PFSK-1 (cell line): ENCODE data around the gene DRG2.

Experiments used
- FOXP2 ChIP-seq: optimal IDR thresholded peaks from 2 replicates; pipeline ENCODE3; 2011; ENCODE audit warnings: borderline replicate concordance, control low read depth, inconsistent platforms; ENCODE audit not compliant: insufficient read depth; ENCODE audit errors: extremely low read length, extremely low read depth
- POLR2AphosphoS5 ChIP-seq: IDR thresholded peaks from 2 replicates; pipeline ENCODE4 v1.6.1; 2012; ENCODE audit warnings: low read depth, mild to moderate bottlenecking, control low read depth, low read length, moderate library complexity
- REST ChIP-seq, 2 experiments: IDR thresholded peaks; 2 replicates each; pipeline versions ENCODE4 v1.6.1 to v1.8.0; 2011 to 2012; ENCODE audit warnings: low read depth in 2 of 2, low read length in 2 of 2, control low read depth in 1 of 2, inconsistent platforms in 1 of 2, mild to moderate bottlenecking in 1 of 2, moderate library complexity in 1 of 2; ENCODE audit not compliant: insufficient read depth in 1 of 2
- SIN3A ChIP-seq: IDR thresholded peaks from 2 replicates; pipeline ENCODE4 v1.6.1; 2012; ENCODE audit warnings: mild to moderate bottlenecking, low read length, moderate library complexity, borderline replicate concordance; ENCODE audit not compliant: insufficient read depth
- TAF1 ChIP-seq: IDR thresholded peaks from 2 replicates; pipeline ENCODE4 v1.6.1; 2012; ENCODE audit warnings: low read length, control low read depth, borderline replicate concordance; ENCODE audit not compliant: insufficient read depth

GRCh38 chr17:18117982-18118975 is 30.5 kb downstream of the DRG2 start:
- TF ChIP-seq POLR2AphosphoS5: no peak
- TF ChIP-seq TAF1: no peak
- no peak for TF ChIP-seq SIN3A
- TF ChIP-seq REST (IDR thresholded peaks at IDR 0.05; ENCODE audit: insufficient read depth in 1 of 2, low read depth in 2 of 2, low read length in 2 of 2): no peak
- no peak for TF ChIP-seq FOXP2
